K562 (cell line): ENCODE measurements around the gene DOCK1. TPM values are rescaled to one million over a fixed set of nuclear protein-coding genes. Genes with fewer than 3 reads are reported as not detected.

Source experiments
- ATAC-seq: fragments of 200-7000 bp; cut with Tn5 transposase; 3 replicates; pipeline ENCODE4 v1.9.1; 2020; ENCODE audit warnings: moderate library complexity
- BruUV-seq: library from RNA; stranded (reverse); fragments of 400-500 nt; replicated peaks from 2 replicates; lab custom pipeline; 2021; lab: Mats Ljungman, UMichigan
- CTCF ChIA-PET: fragments of 300-600 bp; formaldehyde crosslinking; extraction: SDS; loops from one replicate; lab custom pipeline; 2021; ENCODE audit warnings: low intra/inter-chr PET ratio; lab: Yijun Ruan, JAX
- POLR2A ChIA-PET: fragments of 300-600, 350-650 bp; sonication (Branson Sonifier 250); formaldehyde crosslinking; extraction: SDS; loops from one replicate; lab custom pipeline; 2021; ENCODE audit warnings: antibody characterized with exemption, inconsistent platforms; lab: Yijun Ruan, JAX
- DNase-seq, 4 experiments: peaks; one replicate each; pipeline versions ENCODE4 v3.0.0 to v3.0.0-alpha.2; 2011 to 2018; ENCODE audit warnings: low spot score in 3 of 4, mixed read lengths in 3 of 4; ENCODE audit errors: extremely low read depth in 1 of 4
- FAIRE-seq: peaks from 2 replicates; lab custom pipeline; 2011; peaks lifted over from hg19 to GRCh38; lab: Jason Lieb, UNC
- H2AFZ ChIP-seq: 2 replicates; pipeline ENCODE4 v1.6.0; 2011; ENCODE audit warnings: low read depth, low read length, control low read depth, inconsistent platforms
- H3K27ac ChIP-seq: fragments of 200-600 bp; 3 replicates; pipeline ENCODE4 v1.8.0; 2011; ENCODE audit warnings: low read depth, mild to moderate bottlenecking, control low read depth, inconsistent platforms, low read length, moderate library complexity, mixed read lengths; ENCODE audit errors: extremely low read depth
- H3K27me3 ChIP-seq, 2 experiments: fragments of 300-600 bp in 1 of 2; 2 replicates in 1 of 2; 3 replicates in 1 of 2; pipeline versions ENCODE4 v1.6.0 to v1.8.0; 2011; ENCODE audit warnings: inconsistent platforms in 2 of 2, low read length in 2 of 2, mild to moderate bottlenecking in 1 of 2, mixed read lengths in 1 of 2, moderate library complexity in 1 of 2; ENCODE audit not compliant: control insufficient read depth in 2 of 2, insufficient read depth in 2 of 2
- H3K36me3 ChIP-seq: fragments of 300-600 bp; 3 replicates; pipeline ENCODE4 v1.8.0; 2011; ENCODE audit warnings: mild to moderate bottlenecking, low read length, inconsistent platforms; ENCODE audit not compliant: control insufficient read depth, insufficient read depth
- H3K4me1 ChIP-seq, 2 experiments: fragments of 200-600 bp in 1 of 2; replicated peaks in 1 of 2; 2 replicates in 1 of 2; 3 replicates in 1 of 2; pipeline versions ENCODE4 v1.5.1 to v1.8.0; 2011; ENCODE audit warnings: inconsistent platforms in 2 of 2, low read length in 2 of 2, mild to moderate bottlenecking in 1 of 2, mixed read lengths in 1 of 2, moderate library complexity in 1 of 2; ENCODE audit not compliant: control insufficient read depth in 2 of 2, insufficient read depth in 2 of 2
- H3K4me2 ChIP-seq: 2 replicates; pipeline ENCODE4 v1.6.1; 2011; ENCODE audit warnings: low read length, control low read depth, inconsistent platforms, mixed read lengths; ENCODE audit not compliant: insufficient read depth
- H3K4me3 ChIP-seq: fragments of 200-600 bp; sonication (generic), shearing (Covaris generic); 2 replicates; pipeline ENCODE4 v1.5.1; 2016; ENCODE audit warnings: control low read depth, inconsistent platforms
- H3K79me2 ChIP-seq: fragments of 200-600 bp; 3 replicates; pipeline ENCODE4 v1.8.0; 2011; ENCODE audit warnings: low read length, inconsistent platforms; ENCODE audit not compliant: control insufficient read depth, insufficient read depth
- H3K9ac ChIP-seq, 2 experiments: 2 replicates each; pipeline versions ENCODE4 v1.6.0 to v1.6.1; 2011; ENCODE audit warnings: low read depth in 2 of 2, low read length in 2 of 2, control low read depth in 1 of 2, inconsistent platforms in 1 of 2, mild to moderate bottlenecking in 1 of 2, mixed read lengths in 1 of 2; ENCODE audit not compliant: insufficient read depth in 1 of 2
- H3K9me1 ChIP-seq: one replicate; pipeline ENCODE4 v1.6.0; 2011; ENCODE audit warnings: inconsistent platforms, mild to moderate bottlenecking, low read length, moderate library complexity; ENCODE audit not compliant: control insufficient read depth, insufficient read depth
- H3K9me3 ChIP-seq: replicated peaks from 2 replicates; pipeline ENCODE4 v1.5.1; 2011; ENCODE audit warnings: low read depth, low read length, inconsistent platforms; ENCODE audit not compliant: control insufficient read depth, insufficient read depth
- H4K20me1 ChIP-seq: replicated peaks from 2 replicates; pipeline ENCODE4 v1.6.1; 2011; ENCODE audit warnings: low read length, inconsistent platforms, mixed read lengths; ENCODE audit not compliant: control insufficient read depth, insufficient read depth
- MCM3 ChIP-seq: fragments of 450-650 bp; IDR thresholded peaks from 2 replicates; pipeline ENCODE4 v1.6.1; 2016
- NR2C1 ChIP-seq, 2 experiments: fragments of 450-650 bp; IDR thresholded peaks; 2 replicates each; pipeline ENCODE4 v1.6.1; 2017; ENCODE audit warnings: mild to moderate bottlenecking in 2 of 2, antibody characterized with exemption in 1 of 2, inconsistent platforms in 1 of 2, missing compliant biosample characterization in 1 of 2, missing genetic modification characterization in 1 of 2
- WGBS: fragments of 100-300 bp; shearing (Covaris generic); methylation state at CpG from one replicate; pipeline ENCODE4 v1.1.6; 2016; ENCODE audit warnings: low coverage, mixed read lengths; ENCODE audit not compliant: insufficient coverage; ENCODE audit errors: missing lambda C conversion rate; 5-methylcytosine and 5-hydroxymethylcytosine counted together
- in situ Hi-C: fragments of 300-500 bp; cut with MboI; formaldehyde crosslinking; loops from 4 replicates; pipeline ENCODE4 v1.15.0; 2018; ENCODE audit warnings: inconsistent platforms, mixed read lengths
- intact Hi-C: fragments of 100-400 bp; cut with micrococcal nuclease; formaldehyde crosslinking; loops from 2 replicates; pipeline ENCODE4 v1.14.2; 2022
- polyA plus RNA-seq, 8 experiments: library from polyadenylated mRNA; depleted of rRNA in 4 of 8; stranded (reverse) in 5 of 8; unstranded in 3 of 8; fragments of >200 nt; fragmentation: Nextera tagmentation in 2 of 8; fragmentation: Illumina TruSeq in 1 of 8; extraction: Ambion mirVana in 2 of 8; extraction: Trizol in 1 of 8; gene quantifications; 2 replicates each; pipeline versions ENCODE4 v1.2.1 to v1.2.3, GENCODE V29; 2011 to 2014; ENCODE audit warnings: inconsistent platforms in 1 of 8, missing spikeins in 1 of 8
- total RNA-seq, 7 experiments: library from RNA; depleted of rRNA in 6 of 7; stranded (reverse); fragments of >200 nt in 6 of 7; fragmentation: Illumina TruSeq in 2 of 7; extraction: Trizol in 2 of 7; gene quantifications; 2 replicates each; pipeline versions ENCODE4 v1.2.1 to v1.2.3, GENCODE V29; 2011 to 2021; ENCODE audit warnings: low replicate concordance in 1 of 7
- TF ChIP-seq, protein P1 (sequence below): fragments of 450-650 bp; conservative IDR thresholded peaks from 2 replicates; pipeline ENCODE4 v1.6.1; 2016; ENCODE audit warnings: missing genetic modification characterization, low read depth, mild to moderate bottlenecking, control low read depth, missing compliant biosample characterization
- TF ChIP-seq, protein P2 (sequence below): fragments of 450-650 bp; IDR thresholded peaks from 2 replicates; pipeline ENCODE4 v1.6.1; 2016; ENCODE audit warnings: mild to moderate bottlenecking, moderate library complexity

DOCK1 gene
- total and polyA plus RNA-seq, 9 of the 15 experiments (the other 6 are each of a cell fraction or from before 2014, with no cell fraction given): 0.31 TPM; not detected in 8

DNA sequence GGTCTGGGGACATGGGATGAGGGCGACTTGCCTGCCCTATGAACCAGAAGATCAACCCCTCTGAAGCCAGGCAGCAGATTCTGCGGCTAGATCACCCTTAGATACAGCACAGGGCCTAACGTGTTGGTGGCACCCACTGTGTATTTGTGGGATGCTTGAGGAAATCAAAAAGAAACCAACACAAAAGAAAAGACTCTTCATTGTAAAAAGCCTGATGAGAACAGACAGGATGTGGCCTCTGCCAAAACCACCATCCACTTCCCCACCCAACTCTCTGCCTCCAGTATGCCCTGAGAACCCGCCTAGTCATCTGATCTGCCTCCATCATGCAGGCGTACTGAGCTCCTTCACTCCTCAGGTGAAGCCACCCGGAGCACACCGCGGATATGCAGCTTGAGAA is 388.4 kb downstream of the DOCK1 start:
- no peak for ATAC-seq
- intact Hi-C loops: no loop called here
- Histone ChIP-seq H3K4me2 (no peak overlapping the region), H4K20me1 (no peaks in the 10 kb centered on the region), H3K79me2 (no peaks in the 10 kb centered on the region), H3K27me3 (no peaks in the 10 kb centered on the region), H3K4me1 (no peaks in the 10 kb centered on the region), H2AFZ (no peak overlapping the region), H3K27ac (no peak overlapping the region), H3K9me1 (no peaks in the 10 kb centered on the region), H3K9ac (no peak overlapping the region), H3K9me3 (no peaks in the 10 kb centered on the region), H3K36me3 (no peaks in the 10 kb centered on the region), H3K4me3 (no peak overlapping the region)
- no TSS peak for BruUV-seq
- no peak for DNase-seq
- 0% methylated on average over 6 of the region's 8 CpGs for WGBS
- FAIRE-seq: no peak
- in situ Hi-C loops: no loop called here
- ChIA-PET POLR2A (no interaction called here), CTCF (no interaction called here)
- TF ChIP-seq NR2C1 (IDR thresholded peaks at IDR 0.05) (no peak), NR2C1 (tag; IDR thresholded peaks at IDR 0.05) (no peak), MCM3 (no peak)
- TF ChIP-seq, protein P1, sequence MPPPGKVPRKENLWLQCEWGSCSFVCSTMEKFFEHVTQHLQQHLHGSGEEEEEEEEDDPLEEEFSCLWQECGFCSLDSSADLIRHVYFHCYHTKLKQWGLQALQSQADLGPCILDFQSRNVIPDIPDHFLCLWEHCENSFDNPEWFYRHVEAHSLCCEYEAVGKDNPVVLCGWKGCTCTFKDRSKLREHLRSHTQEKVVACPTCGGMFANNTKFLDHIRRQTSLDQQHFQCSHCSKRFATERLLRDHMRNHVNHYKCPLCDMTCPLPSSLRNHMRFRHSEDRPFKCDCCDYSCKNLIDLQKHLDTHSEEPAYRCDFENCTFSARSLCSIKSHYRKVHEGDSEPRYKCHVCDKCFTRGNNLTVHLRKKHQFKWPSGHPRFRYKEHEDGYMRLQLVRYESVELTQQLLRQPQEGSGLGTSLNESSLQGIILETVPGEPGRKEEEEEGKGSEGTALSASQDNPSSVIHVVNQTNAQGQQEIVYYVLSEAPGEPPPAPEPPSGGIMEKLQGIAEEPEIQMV (tag): no peak
- TF ChIP-seq, protein P2, sequence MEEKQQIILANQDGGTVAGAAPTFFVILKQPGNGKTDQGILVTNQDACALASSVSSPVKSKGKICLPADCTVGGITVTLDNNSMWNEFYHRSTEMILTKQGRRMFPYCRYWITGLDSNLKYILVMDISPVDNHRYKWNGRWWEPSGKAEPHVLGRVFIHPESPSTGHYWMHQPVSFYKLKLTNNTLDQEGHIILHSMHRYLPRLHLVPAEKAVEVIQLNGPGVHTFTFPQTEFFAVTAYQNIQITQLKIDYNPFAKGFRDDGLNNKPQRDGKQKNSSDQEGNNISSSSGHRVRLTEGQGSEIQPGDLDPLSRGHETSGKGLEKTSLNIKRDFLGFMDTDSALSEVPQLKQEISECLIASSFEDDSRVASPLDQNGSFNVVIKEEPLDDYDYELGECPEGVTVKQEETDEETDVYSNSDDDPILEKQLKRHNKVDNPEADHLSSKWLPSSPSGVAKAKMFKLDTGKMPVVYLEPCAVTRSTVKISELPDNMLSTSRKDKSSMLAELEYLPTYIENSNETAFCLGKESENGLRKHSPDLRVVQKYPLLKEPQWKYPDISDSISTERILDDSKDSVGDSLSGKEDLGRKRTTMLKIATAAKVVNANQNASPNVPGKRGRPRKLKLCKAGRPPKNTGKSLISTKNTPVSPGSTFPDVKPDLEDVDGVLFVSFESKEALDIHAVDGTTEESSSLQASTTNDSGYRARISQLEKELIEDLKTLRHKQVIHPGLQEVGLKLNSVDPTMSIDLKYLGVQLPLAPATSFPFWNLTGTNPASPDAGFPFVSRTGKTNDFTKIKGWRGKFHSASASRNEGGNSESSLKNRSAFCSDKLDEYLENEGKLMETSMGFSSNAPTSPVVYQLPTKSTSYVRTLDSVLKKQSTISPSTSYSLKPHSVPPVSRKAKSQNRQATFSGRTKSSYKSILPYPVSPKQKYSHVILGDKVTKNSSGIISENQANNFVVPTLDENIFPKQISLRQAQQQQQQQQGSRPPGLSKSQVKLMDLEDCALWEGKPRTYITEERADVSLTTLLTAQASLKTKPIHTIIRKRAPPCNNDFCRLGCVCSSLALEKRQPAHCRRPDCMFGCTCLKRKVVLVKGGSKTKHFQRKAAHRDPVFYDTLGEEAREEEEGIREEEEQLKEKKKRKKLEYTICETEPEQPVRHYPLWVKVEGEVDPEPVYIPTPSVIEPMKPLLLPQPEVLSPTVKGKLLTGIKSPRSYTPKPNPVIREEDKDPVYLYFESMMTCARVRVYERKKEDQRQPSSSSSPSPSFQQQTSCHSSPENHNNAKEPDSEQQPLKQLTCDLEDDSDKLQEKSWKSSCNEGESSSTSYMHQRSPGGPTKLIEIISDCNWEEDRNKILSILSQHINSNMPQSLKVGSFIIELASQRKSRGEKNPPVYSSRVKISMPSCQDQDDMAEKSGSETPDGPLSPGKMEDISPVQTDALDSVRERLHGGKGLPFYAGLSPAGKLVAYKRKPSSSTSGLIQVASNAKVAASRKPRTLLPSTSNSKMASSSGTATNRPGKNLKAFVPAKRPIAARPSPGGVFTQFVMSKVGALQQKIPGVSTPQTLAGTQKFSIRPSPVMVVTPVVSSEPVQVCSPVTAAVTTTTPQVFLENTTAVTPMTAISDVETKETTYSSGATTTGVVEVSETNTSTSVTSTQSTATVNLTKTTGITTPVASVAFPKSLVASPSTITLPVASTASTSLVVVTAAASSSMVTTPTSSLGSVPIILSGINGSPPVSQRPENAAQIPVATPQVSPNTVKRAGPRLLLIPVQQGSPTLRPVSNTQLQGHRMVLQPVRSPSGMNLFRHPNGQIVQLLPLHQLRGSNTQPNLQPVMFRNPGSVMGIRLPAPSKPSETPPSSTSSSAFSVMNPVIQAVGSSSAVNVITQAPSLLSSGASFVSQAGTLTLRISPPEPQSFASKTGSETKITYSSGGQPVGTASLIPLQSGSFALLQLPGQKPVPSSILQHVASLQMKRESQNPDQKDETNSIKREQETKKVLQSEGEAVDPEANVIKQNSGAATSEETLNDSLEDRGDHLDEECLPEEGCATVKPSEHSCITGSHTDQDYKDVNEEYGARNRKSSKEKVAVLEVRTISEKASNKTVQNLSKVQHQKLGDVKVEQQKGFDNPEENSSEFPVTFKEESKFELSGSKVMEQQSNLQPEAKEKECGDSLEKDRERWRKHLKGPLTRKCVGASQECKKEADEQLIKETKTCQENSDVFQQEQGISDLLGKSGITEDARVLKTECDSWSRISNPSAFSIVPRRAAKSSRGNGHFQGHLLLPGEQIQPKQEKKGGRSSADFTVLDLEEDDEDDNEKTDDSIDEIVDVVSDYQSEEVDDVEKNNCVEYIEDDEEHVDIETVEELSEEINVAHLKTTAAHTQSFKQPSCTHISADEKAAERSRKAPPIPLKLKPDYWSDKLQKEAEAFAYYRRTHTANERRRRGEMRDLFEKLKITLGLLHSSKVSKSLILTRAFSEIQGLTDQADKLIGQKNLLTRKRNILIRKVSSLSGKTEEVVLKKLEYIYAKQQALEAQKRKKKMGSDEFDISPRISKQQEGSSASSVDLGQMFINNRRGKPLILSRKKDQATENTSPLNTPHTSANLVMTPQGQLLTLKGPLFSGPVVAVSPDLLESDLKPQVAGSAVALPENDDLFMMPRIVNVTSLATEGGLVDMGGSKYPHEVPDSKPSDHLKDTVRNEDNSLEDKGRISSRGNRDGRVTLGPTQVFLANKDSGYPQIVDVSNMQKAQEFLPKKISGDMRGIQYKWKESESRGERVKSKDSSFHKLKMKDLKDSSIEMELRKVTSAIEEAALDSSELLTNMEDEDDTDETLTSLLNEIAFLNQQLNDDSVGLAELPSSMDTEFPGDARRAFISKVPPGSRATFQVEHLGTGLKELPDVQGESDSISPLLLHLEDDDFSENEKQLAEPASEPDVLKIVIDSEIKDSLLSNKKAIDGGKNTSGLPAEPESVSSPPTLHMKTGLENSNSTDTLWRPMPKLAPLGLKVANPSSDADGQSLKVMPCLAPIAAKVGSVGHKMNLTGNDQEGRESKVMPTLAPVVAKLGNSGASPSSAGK: no peak
